Measurements from ENCODE around the gene AKAP9.

DNA sequence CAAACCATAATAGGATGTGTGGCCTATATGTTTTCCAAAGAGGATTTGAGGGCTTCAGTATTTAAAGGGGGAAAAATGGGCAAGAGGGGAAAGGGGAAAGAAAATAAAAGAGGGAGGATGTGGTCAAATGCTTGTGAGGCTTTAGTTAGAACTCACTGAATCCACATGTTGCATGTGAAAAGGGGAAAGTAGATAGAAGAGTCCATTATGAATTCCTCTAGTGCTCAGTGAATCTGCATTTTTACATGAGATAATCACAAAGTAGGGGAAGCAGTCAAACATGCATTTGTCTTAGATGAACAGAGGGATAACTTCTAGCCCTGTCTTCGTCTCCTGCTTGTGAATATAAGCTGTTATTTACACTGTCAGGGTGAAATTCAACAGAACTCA lies 24.6 kb upstream of the AKAP9 start:
- no peak for TF ChIP-seq POLR2A (IDR thresholded peaks at IDR 0.05; ENCODE audit: low read depth, low read length)
- no peak for TF ChIP-seq TAF1 (IDR thresholded peaks at IDR 0.05; ENCODE audit: borderline replicate concordance, low read depth, low read length)
- TF ChIP-seq POLR2AphosphoS5 (IDR thresholded peaks at IDR 0.05; ENCODE audit: low read depth, low read length) = no peak

Measured in GM12892 (cell line).